ENCODE measurements around the gene TMEM178B. TPM values are rescaled to one million over a fixed set of nuclear protein-coding genes. Genes with fewer than 3 reads are reported as not detected.
"Not testable (repeated sequence)": the region's sequence is repeated elsewhere in the genome, so short reads cannot be mapped to it uniquely, and the experiment has no call there.

Gene TMEM178B
- total RNA-seq, 3 donors from 2014 or later, result 0.23 to 0.90 (median 0.37) TPM

- DNase-seq (no peak), ATAC-seq (no peak)
- no peaks in the 10 kb centered on the region for H3K36me3 Mint-ChIP-seq (ENCODE audit: insufficient read depth)
- no peaks in the 10 kb centered on the region for H3K9me3 Mint-ChIP-seq
- H3K4me3 Mint-ChIP-seq, result no peak overlapping the region
- peaks cover 18% of the 10 kb centered on the region for H3K27me3 Mint-ChIP-seq (ENCODE audit: low read depth)
- no peaks in the 10 kb centered on the region for H3K4me1 Mint-ChIP-seq (ENCODE audit: low read depth)
These were observed 30.1 kb downstream of the TMEM178B start for GRCh38 chr7:141103847-141104429.

- Mint-ChIP-seq H3K4me1 (ENCODE audit: low read depth) (no peaks in the 10 kb centered on the region), H3K27me3 (ENCODE audit: low read depth) (peaks cover 5% of the 10 kb centered on the region), H3K9me3 (no peaks in the 10 kb centered on the region), H3K36me3 (ENCODE audit: insufficient read depth) (no peaks in the 10 kb centered on the region), H3K4me3 (no peak overlapping the region)
- DNase-seq, result no peak
- no peak for ATAC-seq
These were observed 39.3 kb downstream of the TMEM178B start for GRCh38 chr7:141113131-141113530.

- Mint-ChIP-seq H3K27me3 (ENCODE audit: low read depth) (peaks cover 5% of the 10 kb centered on the region), H3K9me3 (no peaks in the 10 kb centered on the region), H3K36me3 (ENCODE audit: insufficient read depth) (no peaks in the 10 kb centered on the region), H3K4me1 (ENCODE audit: low read depth) (no peaks in the 10 kb centered on the region), H3K4me3 (no peak overlapping the region)
- ATAC-seq (no peak), DNase-seq (no peak)
These were observed 40.3 kb downstream of the TMEM178B start for GRCh38 chr7:141114029-141114664.

GRCh38 chr7:141115965-141116364 is 42.1 kb downstream of the TMEM178B start:
- no peak overlapping the region for H3K4me3 Mint-ChIP-seq
- H3K27me3 Mint-ChIP-seq (ENCODE audit: low read depth), result peaks cover 5% of the 10 kb centered on the region
- H3K9me3 Mint-ChIP-seq, result no peaks in the 10 kb centered on the region
- no peak for ATAC-seq
- no peaks in the 10 kb centered on the region for H3K4me1 Mint-ChIP-seq (ENCODE audit: low read depth)
- no peak for DNase-seq
- H3K36me3 Mint-ChIP-seq (ENCODE audit: insufficient read depth), result no peaks in the 10 kb centered on the region

GRCh38 chr7:141116661-141117060 is 42.8 kb downstream of the TMEM178B start:
- not testable (repeated sequence) for H3K4me1 Mint-ChIP-seq (ENCODE audit: low read depth); H3K27me3 Mint-ChIP-seq (ENCODE audit: low read depth); ATAC-seq; H3K4me3 Mint-ChIP-seq; DNase-seq; H3K36me3 Mint-ChIP-seq (ENCODE audit: insufficient read depth); H3K9me3 Mint-ChIP-seq

GRCh38 chr7:141118767-141119166 is 44.9 kb downstream of the TMEM178B start:
- no peak for DNase-seq
- no peak overlapping the region for H3K4me3 Mint-ChIP-seq
- no peaks in the 10 kb centered on the region for H3K36me3 Mint-ChIP-seq (ENCODE audit: insufficient read depth)
- no peaks in the 10 kb centered on the region for H3K4me1 Mint-ChIP-seq (ENCODE audit: low read depth)
- ATAC-seq, result no peak
- H3K27me3 Mint-ChIP-seq (ENCODE audit: low read depth), result peaks cover 5% of the 10 kb centered on the region
- H3K9me3 Mint-ChIP-seq, result no peaks in the 10 kb centered on the region

- H3K36me3 Mint-ChIP-seq (ENCODE audit: insufficient read depth), result no peaks in the 10 kb centered on the region
These were observed 45.3 kb downstream of the TMEM178B start for GRCh38 chr7:141119187-141119586.

GRCh38 chr7:141122736-141123135 is 48.9 kb downstream of the TMEM178B start:
- Mint-ChIP-seq H3K36me3 (ENCODE audit: insufficient read depth) (no peaks in the 10 kb centered on the region), H3K4me1 (ENCODE audit: low read depth) (no peaks in the 10 kb centered on the region), H3K27me3 (ENCODE audit: low read depth) (peaks cover 6% of the 10 kb centered on the region), H3K9me3 (no peaks in the 10 kb centered on the region), H3K4me3 (no peak overlapping the region)
- ATAC-seq, result no peak
- DNase-seq, result no peak

More at GRCh38 chr7:141119187-141119586, 45.3 kb downstream of the TMEM178B start:
- no peak for DNase-seq
- H3K4me1 Mint-ChIP-seq (ENCODE audit: low read depth), result no peaks in the 10 kb centered on the region
- H3K27me3 Mint-ChIP-seq (ENCODE audit: low read depth), result peaks cover 5% of the 10 kb centered on the region
- no peak overlapping the region for H3K4me3 Mint-ChIP-seq
- ATAC-seq, result no peak
- no peaks in the 10 kb centered on the region for H3K9me3 Mint-ChIP-seq

GRCh38 chr7:141123522-141123921 is 49.7 kb downstream of the TMEM178B start:
- Mint-ChIP-seq H3K9me3 (no peaks in the 10 kb centered on the region), H3K4me1 (ENCODE audit: low read depth) (no peaks in the 10 kb centered on the region), H3K27me3 (ENCODE audit: low read depth) (peaks cover 6% of the 10 kb centered on the region), H3K36me3 (ENCODE audit: insufficient read depth) (no peaks in the 10 kb centered on the region), H3K4me3 (no peak overlapping the region)
- ATAC-seq, result no peak
- DNase-seq, result no peak

- DNase-seq (no peak), ATAC-seq (no peak)
- Mint-ChIP-seq H3K36me3 (ENCODE audit: insufficient read depth) (no peaks in the 10 kb centered on the region), H3K4me1 (ENCODE audit: low read depth) (no peaks in the 10 kb centered on the region), H3K27me3 (ENCODE audit: low read depth) (peaks cover 10% of the 10 kb centered on the region), H3K9me3 (no peaks in the 10 kb centered on the region), H3K4me3 (no peak overlapping the region)
These were observed 52.2 kb downstream of the TMEM178B start for GRCh38 chr7:141126107-141126506.

GRCh38 chr7:141128506-141128905 is 54.6 kb downstream of the TMEM178B start:
- ATAC-seq (no peak), DNase-seq (no peak)
- H3K27me3 Mint-ChIP-seq (ENCODE audit: low read depth), result peaks cover 12% of the 10 kb centered on the region
- H3K9me3 Mint-ChIP-seq, result peaks cover 9% of the 10 kb centered on the region
- H3K36me3 Mint-ChIP-seq (ENCODE audit: insufficient read depth), result no peaks in the 10 kb centered on the region
- H3K4me3 Mint-ChIP-seq, result no peak overlapping the region
- H3K4me1 Mint-ChIP-seq (ENCODE audit: low read depth), result no peaks in the 10 kb centered on the region

GRCh38 chr7:141128931-141129330 is 55.1 kb downstream of the TMEM178B start:
- peaks cover 14% of the 10 kb centered on the region for H3K27me3 Mint-ChIP-seq (ENCODE audit: low read depth)
- H3K36me3 Mint-ChIP-seq (ENCODE audit: insufficient read depth), result peaks cover 2% of the 10 kb centered on the region
- H3K4me3 Mint-ChIP-seq, result no peak overlapping the region
- no peak for ATAC-seq
- peaks cover 13% of the 10 kb centered on the region for H3K9me3 Mint-ChIP-seq
- no peaks in the 10 kb centered on the region for H3K4me1 Mint-ChIP-seq (ENCODE audit: low read depth)
- no peak for DNase-seq

GRCh38 chr7:141132671-141133070 is 58.8 kb downstream of the TMEM178B start:
- H3K4me1 Mint-ChIP-seq (ENCODE audit: low read depth), result no peaks in the 10 kb centered on the region
- H3K4me3 Mint-ChIP-seq, result no peak overlapping the region
- H3K9me3 Mint-ChIP-seq, result peaks cover 18% of the 10 kb centered on the region
- DNase-seq, result no peak
- peaks cover 9% of the 10 kb centered on the region for H3K27me3 Mint-ChIP-seq (ENCODE audit: low read depth)
- peaks cover 2% of the 10 kb centered on the region for H3K36me3 Mint-ChIP-seq (ENCODE audit: insufficient read depth)
- ATAC-seq, result no peak

GRCh38 chr7:141133646-141134045 is 59.8 kb downstream of the TMEM178B start:
- ATAC-seq, result no peak
- H3K4me1 Mint-ChIP-seq (ENCODE audit: low read depth), result no peaks in the 10 kb centered on the region

GRCh38 chr7:141142058-141142457 is 68.2 kb downstream of the TMEM178B start:
- Mint-ChIP-seq H3K27me3 (ENCODE audit: low read depth) (peaks cover 2% of the 10 kb centered on the region), H3K4me3 (no peak overlapping the region), H3K9me3 (no peaks in the 10 kb centered on the region), H3K36me3 (ENCODE audit: insufficient read depth) (no peaks in the 10 kb centered on the region), H3K4me1 (ENCODE audit: low read depth) (no peaks in the 10 kb centered on the region)
- no peak for DNase-seq
- ATAC-seq, result no peak

More at GRCh38 chr7:141133646-141134045, 59.8 kb downstream of the TMEM178B start:
- Mint-ChIP-seq H3K27me3 (ENCODE audit: low read depth) (peaks cover 9% of the 10 kb centered on the region), H3K36me3 (ENCODE audit: insufficient read depth) (peaks cover 2% of the 10 kb centered on the region), H3K4me3 (no peak overlapping the region), H3K9me3 (peaks cover 18% of the 10 kb centered on the region)
- DNase-seq, result no peak

Data from activated T-cell treated with anti-CD3 and anti-CD28 coated beads, Interleukin-2, amount 50 U/mL, for 4 hours (primary cell).